Calu3 (cell line): Measurements from ENCODE around the gene XAB2. TPM values are rescaled to one million over a fixed set of nuclear protein-coding genes. Genes with fewer than 3 reads are reported as not detected.

ENCODE experiments used
- BruUV-seq: library from RNA; stranded (reverse); fragments of 400-500 nt; replicated peaks from 2 replicates; lab custom pipeline; 2021; lab: Mats Ljungman, UMichigan
- CTCF ChIA-PET: fragments of 300-600 bp; sonication (Branson Sonifier 250); formaldehyde crosslinking; loops from one replicate; lab custom pipeline; 2022; ENCODE audit warnings: antibody characterized with exemption; lab: Charles Lee
- DNase-seq: peaks from one replicate; pipeline ENCODE4 v3.0.0; 2022
- H3K27ac Mint-ChIP-seq: one replicate; pipeline ENCODE4 v1.8.0; 2022; ENCODE audit warnings: mixed read lengths; ENCODE audit not compliant: unreplicated experiment
- H3K27me3 Mint-ChIP-seq: one replicate; pipeline ENCODE4 v1.8.0; 2022; ENCODE audit warnings: mixed read lengths; ENCODE audit not compliant: unreplicated experiment
- H3K36me3 Mint-ChIP-seq: one replicate; pipeline ENCODE4 v1.8.0; 2022; ENCODE audit warnings: mild to moderate bottlenecking, moderate library complexity, mixed read lengths; ENCODE audit not compliant: insufficient read depth, unreplicated experiment
- H3K4me1 Mint-ChIP-seq: one replicate; pipeline ENCODE4 v1.8.0; 2022; ENCODE audit warnings: mild to moderate bottlenecking, low read depth, mixed read lengths; ENCODE audit not compliant: unreplicated experiment
- H3K4me3 Mint-ChIP-seq: one replicate; pipeline ENCODE4 v1.8.0; 2022; ENCODE audit warnings: mild to moderate bottlenecking, low read depth, moderate library complexity, mixed read lengths; ENCODE audit not compliant: unreplicated experiment
- H3K9me3 Mint-ChIP-seq: one replicate; pipeline ENCODE4 v1.8.0; 2022; ENCODE audit warnings: low read depth, mixed read lengths; ENCODE audit not compliant: unreplicated experiment
- intact Hi-C: fragments of 100-400 bp; cut with micrococcal nuclease; formaldehyde crosslinking; loops from one replicate; pipeline ENCODE4 v1.10.0; 2022; ENCODE audit not compliant: unreplicated experiment
- total RNA-seq: library from RNA; stranded (reverse); gene quantifications from 2 replicates; pipeline ENCODE4 v1.2.3, GENCODE V29; 2022
- TF ChIP-seq, protein P1 (sequence below): fragments of 200-600 bp; IDR thresholded peaks from one replicate; pipeline ENCODE4 v1.8.0; 2022; ENCODE audit warnings: antibody characterized with exemption; ENCODE audit not compliant: unreplicated experiment

Gene XAB2
- total RNA-seq, 1 experiment from 2014 or later, result 33.0 TPM

DNA sequence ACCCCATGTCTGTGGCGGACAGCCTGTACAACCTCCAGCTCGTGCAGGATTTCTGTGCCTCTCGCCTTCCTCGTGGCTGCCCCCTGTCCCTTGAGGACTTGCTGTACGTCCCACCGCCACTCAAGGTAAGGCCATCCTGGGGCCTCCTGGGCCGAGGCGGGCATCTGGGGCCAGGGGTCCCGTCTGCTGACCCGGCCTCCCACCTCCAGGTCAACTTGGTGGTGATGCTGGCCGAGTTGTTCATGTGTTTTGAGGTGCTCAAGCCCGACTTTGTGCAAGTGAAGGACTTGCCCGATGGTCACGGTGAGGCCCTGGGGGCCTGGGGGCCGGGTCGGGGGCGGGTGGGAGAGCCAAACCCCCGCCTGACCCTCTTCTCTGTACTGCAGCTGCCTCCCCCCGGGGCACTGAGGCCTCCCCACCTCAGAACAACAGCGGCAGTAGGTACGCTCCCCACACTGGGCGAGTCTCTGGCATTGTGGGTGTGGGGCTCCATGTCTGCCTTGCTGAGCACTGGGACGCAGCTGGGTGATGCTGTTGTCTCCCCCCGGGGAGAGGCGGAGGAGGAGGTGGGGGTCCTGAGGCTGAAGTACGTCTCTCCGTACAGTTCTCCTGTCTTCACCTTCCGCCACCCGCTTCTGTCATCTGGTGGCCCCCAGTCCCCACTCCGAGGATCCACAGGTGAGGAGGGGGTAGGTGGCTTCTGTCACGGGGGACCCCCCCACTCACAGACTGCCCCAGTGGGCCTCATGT is 18.7 kb downstream of the XAB2 start:
- TF ChIP-seq, protein P1, sequence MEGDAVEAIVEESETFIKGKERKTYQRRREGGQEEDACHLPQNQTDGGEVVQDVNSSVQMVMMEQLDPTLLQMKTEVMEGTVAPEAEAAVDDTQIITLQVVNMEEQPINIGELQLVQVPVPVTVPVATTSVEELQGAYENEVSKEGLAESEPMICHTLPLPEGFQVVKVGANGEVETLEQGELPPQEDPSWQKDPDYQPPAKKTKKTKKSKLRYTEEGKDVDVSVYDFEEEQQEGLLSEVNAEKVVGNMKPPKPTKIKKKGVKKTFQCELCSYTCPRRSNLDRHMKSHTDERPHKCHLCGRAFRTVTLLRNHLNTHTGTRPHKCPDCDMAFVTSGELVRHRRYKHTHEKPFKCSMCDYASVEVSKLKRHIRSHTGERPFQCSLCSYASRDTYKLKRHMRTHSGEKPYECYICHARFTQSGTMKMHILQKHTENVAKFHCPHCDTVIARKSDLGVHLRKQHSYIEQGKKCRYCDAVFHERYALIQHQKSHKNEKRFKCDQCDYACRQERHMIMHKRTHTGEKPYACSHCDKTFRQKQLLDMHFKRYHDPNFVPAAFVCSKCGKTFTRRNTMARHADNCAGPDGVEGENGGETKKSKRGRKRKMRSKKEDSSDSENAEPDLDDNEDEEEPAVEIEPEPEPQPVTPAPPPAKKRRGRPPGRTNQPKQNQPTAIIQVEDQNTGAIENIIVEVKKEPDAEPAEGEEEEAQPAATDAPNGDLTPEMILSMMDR, result no peak
- BruUV-seq, result no TSS peak
- Mint-ChIP-seq H3K9me3 (no peaks in the 10 kb centered on the region), H3K27me3 (no peaks in the 10 kb centered on the region), H3K27ac (no peak overlapping the region), H3K4me1 (no peaks in the 10 kb centered on the region), H3K36me3 (peaks cover 29% of the 10 kb centered on the region), H3K4me3 (no peak overlapping the region)
- CTCF ChIA-PET, result interaction anchor here (0.7 kb wide), 1 partner anchor 43 kb away, joined by 5 read pairs; no protein-coding TSS in a partner anchor
- DNase-seq, result no peak
- intact Hi-C loops, result no loop called here

- no peaks in the 10 kb centered on the region for H3K9me3 Mint-ChIP-seq
- intact Hi-C loops, result no loop called here
- no peak for DNase-seq
- H3K4me1 Mint-ChIP-seq, result no peaks in the 10 kb centered on the region
- no peak overlapping the region for H3K4me3 Mint-ChIP-seq
- H3K36me3 Mint-ChIP-seq, result peaks cover 24% of the 10 kb centered on the region
- TF ChIP-seq, protein P1, result no peak
- H3K27me3 Mint-ChIP-seq, result no peaks in the 10 kb centered on the region
- no peak overlapping the region for H3K27ac Mint-ChIP-seq
- no TSS peak for BruUV-seq
- CTCF ChIA-PET, result interaction anchor here (0.6 kb wide), 1 partner anchor 22 kb away, joined by 7 read pairs; the partner anchor contains the start of genes PET100 and XAB2
Measured at GRCh38 chr19:7607874-7608560, 21.3 kb downstream of the XAB2 start.

- Mint-ChIP-seq H3K4me1 (no peaks in the 10 kb centered on the region), H3K27me3 (no peaks in the 10 kb centered on the region), H3K4me3 (no peak overlapping the region), H3K27ac (no peak overlapping the region), H3K9me3 (no peaks in the 10 kb centered on the region), H3K36me3 (peaks cover 24% of the 10 kb centered on the region)
- DNase-seq, result no peak
- CTCF ChIA-PET, result interaction anchor here (0.6 kb wide), 1 partner anchor 22 kb away, joined by 7 read pairs; the partner anchor contains the start of genes PET100 and XAB2
- no TSS peak for BruUV-seq
- intact Hi-C loops, result no loop called here
- TF ChIP-seq, protein P1, result no peak
Measured at GRCh38 chr19:7607212-7607873, 22.0 kb downstream of the XAB2 start.

- no TSS peak for BruUV-seq
- TF ChIP-seq, protein P1, result no peak
- DNase-seq, result no peak
- peaks cover 16% of the 10 kb centered on the region for H3K36me3 Mint-ChIP-seq
- no peak overlapping the region for H3K27ac Mint-ChIP-seq
- no peaks in the 10 kb centered on the region for H3K27me3 Mint-ChIP-seq
- intact Hi-C loops, result no loop called here
- no peaks in the 10 kb centered on the region for H3K9me3 Mint-ChIP-seq
- H3K4me3 Mint-ChIP-seq, result no peak overlapping the region
- H3K4me1 Mint-ChIP-seq, result no peaks in the 10 kb centered on the region
- CTCF ChIA-PET, result interaction anchor here (0.6 kb wide), 1 partner anchor 252 kb away, joined by 3 read pairs; no protein-coding TSS in a partner anchor
Measured at GRCh38 chr19:7606289-7606688, 23.1 kb downstream of the XAB2 start.
